IMR-90 (cell line): Measurements from ENCODE around the gene OLFML1. TPM values are rescaled to one million over a fixed set of nuclear protein-coding genes. Genes with fewer than 3 reads are reported as not detected.

Source experiments
- ATAC-seq: fragments of 200-7000 bp; cut with Tn5 transposase; 2 replicates; pipeline ENCODE4 v1.9.1; 2020; ENCODE audit warnings: low read depth, mild to moderate bottlenecking, moderate library complexity
- BruUV-seq: library from RNA; stranded (reverse); fragments of 400-500 nt; replicated peaks from 2 replicates; lab custom pipeline; 2021; lab: Mats Ljungman, UMichigan
- CTCF ChIA-PET: fragments of 300-600 bp; formaldehyde crosslinking; extraction: SDS; loops from one replicate; lab custom pipeline; 2021; ENCODE audit warnings: antibody characterized with exemption; lab: Yijun Ruan, JAX
- POLR2A ChIA-PET: fragments of 300-600 bp; sonication (Branson Sonifier 250); formaldehyde crosslinking; loops from one replicate; lab custom pipeline; 2022; ENCODE audit warnings: antibody characterized with exemption; ENCODE audit not compliant: unreplicated experiment; lab: Charles Lee
- DNase-seq: peaks from one replicate; pipeline ENCODE4 v3.0.0; 2013
- H2AFZ ChIP-seq: replicated peaks from 2 replicates; pipeline ENCODE3; 2013; ENCODE audit warnings: low read length, mild to moderate bottlenecking; ENCODE audit not compliant: poor library complexity
- H2AK5ac ChIP-seq: 2 replicates; pipeline ENCODE4 v1.6.1; 2013; ENCODE audit warnings: low read depth, low read length, inconsistent platforms
- H2AK9ac ChIP-seq: replicated peaks from 2 replicates; pipeline ENCODE3; 2013; ENCODE audit warnings: mild to moderate bottlenecking, low read depth, low read length, moderate library complexity; ENCODE audit not compliant: poor library complexity
- H2BK120ac ChIP-seq: 2 replicates; pipeline ENCODE4 v1.6.1; 2013; ENCODE audit warnings: low read depth, low read length, inconsistent platforms
- H2BK15ac ChIP-seq: 3 replicates; pipeline ENCODE4 v1.6.1; 2013; ENCODE audit warnings: low read depth, low read length, inconsistent platforms
- H2BK20ac ChIP-seq: 2 replicates; pipeline ENCODE4 v1.6.1; 2013; ENCODE audit warnings: low read depth, mild to moderate bottlenecking, inconsistent platforms, low read length, moderate library complexity
- H2BK5ac ChIP-seq: 2 replicates; pipeline ENCODE4 v1.6.1; 2013; ENCODE audit warnings: mild to moderate bottlenecking, low read depth, low read length, inconsistent platforms; ENCODE audit not compliant: poor library complexity, severe bottlenecking
- H3K14ac ChIP-seq: replicated peaks from 2 replicates; pipeline ENCODE4 v1.6.1; 2013; ENCODE audit warnings: low read depth, low read length, inconsistent platforms
- H3K18ac ChIP-seq: 2 replicates; pipeline ENCODE4 v1.6.1; 2013; ENCODE audit warnings: low read depth, low read length, control low read depth
- H3K23ac ChIP-seq: 2 replicates; pipeline ENCODE4 v1.6.1; 2013; ENCODE audit warnings: low read depth, low read length, inconsistent platforms
- H3K27ac ChIP-seq: 2 replicates; pipeline ENCODE4 v1.5.1; 2013; ENCODE audit warnings: mild to moderate bottlenecking, control low read depth, low read length; ENCODE audit not compliant: insufficient read depth
- H3K27me3 ChIP-seq: 2 replicates; pipeline ENCODE4 v1.6.1; 2013; ENCODE audit warnings: low read length; ENCODE audit not compliant: control insufficient read depth, insufficient read depth
- H3K36me3 ChIP-seq: 2 replicates; pipeline ENCODE4 v1.6.1; 2013; ENCODE audit warnings: low read length, mixed read lengths; ENCODE audit not compliant: control insufficient read depth, insufficient read depth
- H3K4ac ChIP-seq: 2 replicates; pipeline ENCODE4 v1.6.1; 2013; ENCODE audit warnings: low read depth, low read length, inconsistent platforms
- H3K4me1 ChIP-seq: 2 replicates; pipeline ENCODE4 v1.6.1; 2013; ENCODE audit warnings: low read length, mixed read lengths; ENCODE audit not compliant: control insufficient read depth, insufficient read depth
- H3K4me2 ChIP-seq: 2 replicates; pipeline ENCODE4 v1.6.1; 2013; ENCODE audit warnings: low read depth, mild to moderate bottlenecking, control low read depth, low read length, moderate library complexity
- H3K4me3 ChIP-seq: 2 replicates; pipeline ENCODE4 v1.5.1; 2013; ENCODE audit warnings: low read depth, mild to moderate bottlenecking, control low read depth, low read length, moderate library complexity; ENCODE audit not compliant: insufficient read depth
- H3K56ac ChIP-seq: 2 replicates; pipeline ENCODE4 v1.6.1; 2013; ENCODE audit warnings: low read length, inconsistent platforms; ENCODE audit not compliant: insufficient read depth; ENCODE audit errors: extremely low read depth
- H3K79me1 ChIP-seq, 2 experiments: 2 replicates each; pipeline ENCODE4 v1.6.1; 2013; ENCODE audit warnings: low read length in 2 of 2, inconsistent platforms in 1 of 2, low read depth in 1 of 2
- H3K9ac ChIP-seq: 2 replicates; pipeline ENCODE4 v1.6.1; 2013; ENCODE audit warnings: low read depth, low read length, control low read depth
- H3K9me1 ChIP-seq: 2 replicates; pipeline ENCODE4 v1.6.1; 2013; ENCODE audit warnings: low read length, inconsistent platforms; ENCODE audit not compliant: insufficient read depth
- H3K9me3 ChIP-seq: 2 replicates; pipeline ENCODE4 v1.6.1; 2013; ENCODE audit warnings: low read length; ENCODE audit not compliant: control insufficient read depth, insufficient read depth
- H4K20me1 ChIP-seq: 2 replicates; pipeline ENCODE4 v1.6.1; 2013; ENCODE audit warnings: low read length, inconsistent platforms; ENCODE audit not compliant: insufficient read depth
- H4K5ac ChIP-seq: 2 replicates; pipeline ENCODE4 v1.6.1; 2013; ENCODE audit warnings: mild to moderate bottlenecking, low read depth, low read length, control low read depth
- H4K8ac ChIP-seq, 2 experiments: 2 replicates each; pipeline ENCODE4 v1.6.1; 2013; ENCODE audit warnings: low read depth in 2 of 2, low read length in 2 of 2, control low read depth in 1 of 2, inconsistent platforms in 1 of 2
- H4K91ac ChIP-seq: 2 replicates; pipeline ENCODE4 v1.6.1; 2013; ENCODE audit warnings: low read depth, low read length, inconsistent platforms; ENCODE audit not compliant: insufficient read depth
- BHLHE40 ChIP-seq: fragments of 150-350 bp; IDR thresholded peaks from 2 replicates; pipeline ENCODE4 v1.6.1; 2016; ENCODE audit warnings: mild to moderate bottlenecking, low read depth, low read length
- CEBPB ChIP-seq: IDR thresholded peaks from 2 replicates; pipeline ENCODE4 v1.6.1; 2012; ENCODE audit warnings: low read depth, low read length, improper control_type of control experiment
- MXI1 ChIP-seq: IDR thresholded peaks from 2 replicates; pipeline ENCODE4 v1.6.1; 2012; ENCODE audit warnings: low read depth, mild to moderate bottlenecking, low read length, moderate library complexity, borderline replicate concordance
- NFE2L2 ChIP-seq: fragments of 150-350 bp; IDR thresholded peaks from 2 replicates; pipeline ENCODE4 v1.6.1; 2016; ENCODE audit warnings: low read depth, mild to moderate bottlenecking, low read length
- RFX5 ChIP-seq: IDR thresholded peaks from 2 replicates; pipeline ENCODE4 v1.8.0; 2012; ENCODE audit warnings: low read depth, mild to moderate bottlenecking, low read length, moderate library complexity
- WGBS, 2 experiments: methylation state at CpG; one replicate each; pipeline versions ENCODE4 v1.1.5 to v1.1.7; 2013; ENCODE audit warnings: missing lambda C conversion rate in 2 of 2; ENCODE audit not compliant: insufficient read length in 1 of 2; ENCODE audit errors: extremely low coverage in 2 of 2; 5-methylcytosine and 5-hydroxymethylcytosine counted together
- dilution Hi-C: fragments of 300-500 bp; cut with HindIII; formaldehyde crosslinking; loops from one replicate; pipeline ENCODE4 v1.14.3; 2018; ENCODE audit warnings: low sequenced_read_pairs; ENCODE audit not compliant: unreplicated experiment
- in situ Hi-C: fragments of 300-500 bp; cut with MboI; formaldehyde crosslinking; loops from 3 replicates; pipeline ENCODE4 v1.14.3; 2019; ENCODE audit warnings: low sequenced_read_pairs, inconsistent platforms, mixed read lengths
- intact Hi-C: fragments of 100-400 bp; cut with micrococcal nuclease; formaldehyde crosslinking; loops from 2 replicates; pipeline ENCODE4 v1.10.0; 2022
- polyA plus RNA-seq, 3 experiments: library from polyadenylated mRNA; depleted of rRNA; stranded (reverse); fragments of >200 nt; gene quantifications; 2 replicates each; pipeline ENCODE4 v1.2.3, GENCODE V29; 2012; ENCODE audit warnings: low replicate concordance in 1 of 3
- total RNA-seq: library from RNA; depleted of rRNA; stranded (reverse); fragments of >200 nt; gene quantifications from 2 replicates; pipeline ENCODE4 v1.2.3, GENCODE V29; 2012
- TF ChIP-seq, protein P1 (sequence below): conservative IDR thresholded peaks from 2 replicates; pipeline ENCODE4 v1.5.1; 2012; ENCODE audit warnings: mild to moderate bottlenecking, low read depth, low read length, improper control_type of control experiment

OLFML1 gene
- total and polyA plus RNA-seq, 2 of the 4 experiments (the other 2 are of a cell fraction), result 0.10 to 0.18 TPM

DNA sequence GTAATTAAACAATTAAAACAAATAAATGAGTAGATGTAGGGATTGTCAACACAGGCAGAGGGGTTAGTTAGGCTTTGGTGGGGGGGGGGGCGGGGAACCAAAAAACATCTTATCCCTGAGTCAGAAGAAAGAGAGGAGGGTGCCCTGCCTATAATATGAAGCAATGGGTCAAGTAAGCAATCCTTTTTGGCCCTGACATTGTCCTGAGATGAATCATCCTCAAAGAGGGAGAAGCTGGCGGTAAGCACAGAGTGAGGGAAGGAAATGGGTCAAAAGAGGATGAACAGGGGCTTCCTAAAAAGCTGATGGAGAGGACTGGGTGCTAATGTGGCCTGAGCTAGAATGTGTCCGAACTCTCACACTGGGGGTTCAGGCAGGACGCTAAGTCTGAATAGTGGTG lies 4.7 kb downstream of the OLFML1 start:
- Histone ChIP-seq H3K9me1 (no peaks in the 10 kb centered on the region), H4K20me1 (no peaks in the 10 kb centered on the region), H4K8ac (no peak overlapping the region), H3K9ac (no peak overlapping the region), H2BK5ac (no peak overlapping the region), H3K9me3 (no peaks in the 10 kb centered on the region), H2AK9ac (no peak overlapping the region), H2BK20ac (no peak overlapping the region), H3K4ac (no peak overlapping the region), H3K23ac (no peak overlapping the region), H4K91ac (no peak overlapping the region), H3K18ac (no peak overlapping the region), H2AFZ (no peak overlapping the region), H2BK15ac (no peak overlapping the region), H3K14ac (no peak overlapping the region), H3K56ac (no peak overlapping the region), H4K5ac (no peak overlapping the region), H3K4me3 (no peak overlapping the region), H2AK5ac (no peak overlapping the region), H3K27me3 (peaks cover 3% of the 10 kb centered on the region; the same call in 1 of the 2 replicates), H3K4me2 (no peak overlapping the region), H3K36me3 (no peaks in the 10 kb centered on the region), H2BK120ac (no peak overlapping the region), H3K4me1 (no peaks in the 10 kb centered on the region), H3K27ac (no peak overlapping the region), H3K79me1 (no peaks in the 10 kb centered on the region)
- POLR2A ChIA-PET, result no interaction called here
- BruUV-seq, result no TSS peak
- DNase-seq (peak; percentile 18), ATAC-seq (no peak)
- dilution Hi-C loops (no loop called here), in situ Hi-C loops (no loop called here), intact Hi-C loops (no loop called here)
- CTCF ChIA-PET, result no interaction called here
- WGBS, 2 experiments, result no CpG with 5 or more reads among the region's 4 CpGs
- TF ChIP-seq, protein P1, sequence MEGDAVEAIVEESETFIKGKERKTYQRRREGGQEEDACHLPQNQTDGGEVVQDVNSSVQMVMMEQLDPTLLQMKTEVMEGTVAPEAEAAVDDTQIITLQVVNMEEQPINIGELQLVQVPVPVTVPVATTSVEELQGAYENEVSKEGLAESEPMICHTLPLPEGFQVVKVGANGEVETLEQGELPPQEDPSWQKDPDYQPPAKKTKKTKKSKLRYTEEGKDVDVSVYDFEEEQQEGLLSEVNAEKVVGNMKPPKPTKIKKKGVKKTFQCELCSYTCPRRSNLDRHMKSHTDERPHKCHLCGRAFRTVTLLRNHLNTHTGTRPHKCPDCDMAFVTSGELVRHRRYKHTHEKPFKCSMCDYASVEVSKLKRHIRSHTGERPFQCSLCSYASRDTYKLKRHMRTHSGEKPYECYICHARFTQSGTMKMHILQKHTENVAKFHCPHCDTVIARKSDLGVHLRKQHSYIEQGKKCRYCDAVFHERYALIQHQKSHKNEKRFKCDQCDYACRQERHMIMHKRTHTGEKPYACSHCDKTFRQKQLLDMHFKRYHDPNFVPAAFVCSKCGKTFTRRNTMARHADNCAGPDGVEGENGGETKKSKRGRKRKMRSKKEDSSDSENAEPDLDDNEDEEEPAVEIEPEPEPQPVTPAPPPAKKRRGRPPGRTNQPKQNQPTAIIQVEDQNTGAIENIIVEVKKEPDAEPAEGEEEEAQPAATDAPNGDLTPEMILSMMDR, result no peak
- TF ChIP-seq RFX5, result no peak
- TF ChIP-seq BHLHE40, result no peak
- no peak for TF ChIP-seq CEBPB
- TF ChIP-seq NFE2L2, result no peak
- TF ChIP-seq MXI1, result no peak
